ENCODE measurements around the gene PLSCR3. TPM values are rescaled to one million over a fixed set of nuclear protein-coding genes. Genes with fewer than 3 reads are reported as not detected.

Gene PLSCR3
- total and polyA plus RNA-seq, 2 donors (not counting 3 experiments of a cell fraction or from before 2014, with no cell fraction given), result 59.9 to 94.8 TPM

DNA sequence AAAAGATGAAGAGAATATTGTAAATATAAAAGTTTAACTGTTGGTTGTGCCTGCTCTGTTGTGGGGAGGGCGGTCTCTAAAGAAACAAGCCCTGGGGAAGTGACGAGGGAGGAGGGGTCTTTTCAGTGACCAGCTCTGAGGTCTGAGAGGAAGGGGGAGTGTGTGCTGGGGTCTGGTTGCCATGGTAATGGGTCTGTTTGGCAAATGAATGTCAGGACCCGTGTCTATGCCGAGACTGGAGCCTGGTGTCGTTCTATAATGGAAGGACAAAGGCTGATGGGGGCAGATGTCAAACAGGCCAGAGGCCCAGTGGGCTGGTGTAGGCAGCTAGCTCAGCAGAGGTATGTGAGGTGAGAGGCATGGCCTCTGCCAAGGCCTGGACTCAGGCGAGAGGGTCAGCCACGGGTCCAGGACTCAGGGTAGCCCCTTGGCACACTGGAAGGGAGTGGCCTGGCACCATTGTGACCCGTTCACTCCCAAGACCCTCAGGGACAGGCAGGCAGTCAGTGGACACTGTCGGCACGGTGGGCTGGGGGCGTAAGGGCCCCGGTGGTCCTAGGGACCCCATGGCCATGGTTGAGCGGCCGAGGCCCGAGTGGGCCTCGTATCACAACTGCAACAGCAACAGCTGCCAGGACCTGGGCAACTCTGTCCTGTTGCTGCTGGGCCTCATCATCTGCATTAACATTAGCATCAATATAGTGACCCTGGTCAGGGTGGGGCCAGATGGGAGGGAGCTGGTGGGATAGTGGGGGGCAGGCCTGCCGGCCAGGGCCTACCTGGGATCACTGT lies 25.7 kb upstream of the PLSCR3 start, which contains the start of gene SPEM1:
Gene SPEM1 (plus strand): TSS at position 506 of the 792 bp plus-strand sequence. CDS start 61 bp downstream, at position 567.
- dilution Hi-C loops (cut with MboI; ENCODE audit: extremely low pct_ligation_motif_present, low sequenced_read_pairs), result no loop called here
- Histone ChIP-seq H3K4me1 (ENCODE audit: control insufficient read depth, extremely low read depth, insufficient read depth, low read length) (no peaks in the 10 kb centered on the region), H3K4me2 (ENCODE audit: insufficient read depth, low read length) (no peak within 1 kb of the TSS), H3K4me3 (replicated peaks in 1 of 3; ENCODE audit: insufficient read depth in 1 of 3, low read depth in 1 of 3, low read length in 3 of 3) (no peak within 1 kb of the TSS), H4K20me1 (replicated peaks; ENCODE audit: control insufficient read depth, extremely low read depth, insufficient read depth, low read length) (no peaks in the 10 kb centered on the region), H3K9ac (replicated peaks; ENCODE audit: extremely low read depth, insufficient read depth, low read length) (no peak within 1 kb of the TSS), H3K79me2 (ENCODE audit: control insufficient read depth, insufficient read depth, low read length) (no peaks in the 10 kb centered on the region), H3K27me3 (ENCODE audit: control insufficient read depth in 2 of 2, insufficient read depth in 2 of 2, low read length in 2 of 2) (no peaks in the 10 kb centered on the region), H3K9me3 (replicated peaks; ENCODE audit: control insufficient read depth, insufficient read depth, low read length) (no peaks in the 10 kb centered on the region), H3K36me3 (ENCODE audit: control insufficient read depth in 2 of 2, extremely low read depth in 1 of 2, insufficient read depth in 2 of 2, low read length in 2 of 2) (peaks cover 0 to 2% of the 10 kb centered on the region in 2 experiments), H3K27ac (ENCODE audit: insufficient read depth, low read depth, low read length) (no peak within 1 kb of the TSS), H3K9me1 (replicated peaks; ENCODE audit: control insufficient read depth, extremely low read depth, insufficient read depth, low read length) (no peaks in the 10 kb centered on the region), H2AFZ (ENCODE audit: low read depth, low read length) (no peak within 1 kb of the TSS)
- no peak for DNase-seq (ENCODE audit: low read depth, low spot score)
- FAIRE-seq, result no peak
- intact Hi-C loops (cut with micrococcal nuclease), result no loop called here
- TF ChIP-seq GATA2 (IDR thresholded peaks at IDR 0.05; ENCODE audit: insufficient read depth, insufficient read length, low read depth, low read length) (no peak), FOS (IDR thresholded peaks at IDR 0.05; ENCODE audit: borderline replicate concordance, insufficient read depth, low read length) (no peak), POLR2AphosphoS5 (IDR thresholded peaks at IDR 0.05; ENCODE audit: insufficient read depth, low read depth, low read length) (no peak), MYC (IDR thresholded peaks at IDR 0.05; ENCODE audit: low read depth, low read length) (no peak), POLR2A (IDR thresholded peaks at IDR 0.05; ENCODE audit: low read depth, low read length) (no peak)
- TF ChIP-seq, protein P1, sequence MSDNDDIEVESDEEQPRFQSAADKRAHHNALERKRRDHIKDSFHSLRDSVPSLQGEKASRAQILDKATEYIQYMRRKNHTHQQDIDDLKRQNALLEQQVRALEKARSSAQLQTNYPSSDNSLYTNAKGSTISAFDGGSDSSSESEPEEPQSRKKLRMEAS (IDR thresholded peaks at IDR 0.05; ENCODE audit: insufficient read depth, insufficient read length), result no peak
- TF ChIP-seq, protein P2, sequence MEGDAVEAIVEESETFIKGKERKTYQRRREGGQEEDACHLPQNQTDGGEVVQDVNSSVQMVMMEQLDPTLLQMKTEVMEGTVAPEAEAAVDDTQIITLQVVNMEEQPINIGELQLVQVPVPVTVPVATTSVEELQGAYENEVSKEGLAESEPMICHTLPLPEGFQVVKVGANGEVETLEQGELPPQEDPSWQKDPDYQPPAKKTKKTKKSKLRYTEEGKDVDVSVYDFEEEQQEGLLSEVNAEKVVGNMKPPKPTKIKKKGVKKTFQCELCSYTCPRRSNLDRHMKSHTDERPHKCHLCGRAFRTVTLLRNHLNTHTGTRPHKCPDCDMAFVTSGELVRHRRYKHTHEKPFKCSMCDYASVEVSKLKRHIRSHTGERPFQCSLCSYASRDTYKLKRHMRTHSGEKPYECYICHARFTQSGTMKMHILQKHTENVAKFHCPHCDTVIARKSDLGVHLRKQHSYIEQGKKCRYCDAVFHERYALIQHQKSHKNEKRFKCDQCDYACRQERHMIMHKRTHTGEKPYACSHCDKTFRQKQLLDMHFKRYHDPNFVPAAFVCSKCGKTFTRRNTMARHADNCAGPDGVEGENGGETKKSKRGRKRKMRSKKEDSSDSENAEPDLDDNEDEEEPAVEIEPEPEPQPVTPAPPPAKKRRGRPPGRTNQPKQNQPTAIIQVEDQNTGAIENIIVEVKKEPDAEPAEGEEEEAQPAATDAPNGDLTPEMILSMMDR (IDR thresholded peaks at IDR 0.05; ENCODE audit: extremely low read depth in 1 of 2, insufficient read depth in 1 of 2, low read depth in 1 of 2, low read length in 2 of 2), result no peak
- CTCF ChIA-PET, result interaction anchor here (0.6 to 0.9 kb wide), 3 partner anchors 11 to 61 kb away, joined by 3 read pairs; partner anchors contain the start of gene TMEM102
- POLR2A ChIA-PET, result no interaction called here
- BruUV-seq (replicated peaks), result no TSS peak

Data from endothelial cell of umbilical vein (primary cell).